ENCODE measurements around the gene LBX1. TPM values are rescaled to one million over a fixed set of nuclear protein-coding genes. Genes with fewer than 3 reads are reported as not detected.

Gene LBX1
- total RNA-seq, 3 donors from 2014 or later (not counting 1 experiment from before 2014, with no cell fraction given) = not detected

GRCh38 chr10:101266381-101267289 is 37.4 kb upstream of the LBX1 start:
- Histone ChIP-seq H3K27me3 (ENCODE audit: control insufficient read depth, insufficient read depth, low read length) (peaks cover 3% of the 10 kb centered on the region), H3K4me1 (ENCODE audit: control insufficient read depth, insufficient read depth, low read length) (no peaks in the 10 kb centered on the region), H3K36me3 (ENCODE audit: control insufficient read depth, insufficient read depth, low read length) (no peaks in the 10 kb centered on the region), H3K4me3 (ENCODE audit: low read length) (no peak overlapping the region), H3K27ac (ENCODE audit: low read length) (no peak overlapping the region), H3K9me3 (ENCODE audit: control insufficient read depth, insufficient read depth, low read length) (no peaks in the 10 kb centered on the region)
- H3K36me3 Mint-ChIP-seq = no peaks in the 10 kb centered on the region
- H3K4me1 Mint-ChIP-seq = no peaks in the 10 kb centered on the region
- no peak overlapping the region for H3K4me3 Mint-ChIP-seq
- no peak for TF ChIP-seq CTCF (IDR thresholded peaks at IDR 0.05)
- DNase-seq (no peak), ATAC-seq (no peak)
- peaks cover 26 to 32% of the 10 kb centered on the region in 2 donors for H3K27me3 Mint-ChIP-seq (ENCODE audit: low read depth in 2 of 2)
- H3K9me3 Mint-ChIP-seq = no peaks in the 10 kb centered on the region
- intact Hi-C loops (cut with micrococcal nuclease) = no loop called here
- WGBS (ENCODE audit: insufficient coverage) = 93% methylated on average over 12 of the region's 13 CpGs
- no peak overlapping the region for H3K27ac Mint-ChIP-seq

GRCh38 chr10:101263150-101263752 is 34.0 kb upstream of the LBX1 start:
- H3K27ac Mint-ChIP-seq = no peak overlapping the region
- H3K27me3 Mint-ChIP-seq (ENCODE audit: low read depth in 2 of 2) = peaks cover 27 to 36% of the 10 kb centered on the region in 2 donors
- no peaks in the 10 kb centered on the region for H3K36me3 Mint-ChIP-seq
- Histone ChIP-seq H3K27ac (ENCODE audit: low read length) (no peak overlapping the region), H3K4me1 (ENCODE audit: control insufficient read depth, insufficient read depth, low read length) (no peaks in the 10 kb centered on the region), H3K9me3 (ENCODE audit: control insufficient read depth, insufficient read depth, low read length) (peaks cover 2% of the 10 kb centered on the region), H3K36me3 (ENCODE audit: control insufficient read depth, insufficient read depth, low read length) (no peaks in the 10 kb centered on the region), H3K4me3 (ENCODE audit: low read length) (no peak overlapping the region), H3K27me3 (ENCODE audit: control insufficient read depth, insufficient read depth, low read length) (peaks cover 9% of the 10 kb centered on the region)
- no peaks in the 10 kb centered on the region for H3K4me1 Mint-ChIP-seq
- intact Hi-C loops (cut with micrococcal nuclease) = no loop called here
- 87% methylated on average over 8 of the region's 11 CpGs for WGBS (ENCODE audit: insufficient coverage)
- no peak for TF ChIP-seq CTCF (IDR thresholded peaks at IDR 0.05)
- H3K4me3 Mint-ChIP-seq = no peak overlapping the region
- H3K9me3 Mint-ChIP-seq = no peaks in the 10 kb centered on the region
- ATAC-seq (no peak), DNase-seq (no peak)

GRCh38 chr10:101262147-101262546 is 32.9 kb upstream of the LBX1 start:
- intact Hi-C loops (cut with micrococcal nuclease) = no loop called here
- Histone ChIP-seq H3K4me1 (ENCODE audit: control insufficient read depth, insufficient read depth, low read length) (no peaks in the 10 kb centered on the region), H3K36me3 (ENCODE audit: control insufficient read depth, insufficient read depth, low read length) (no peaks in the 10 kb centered on the region), H3K27me3 (ENCODE audit: control insufficient read depth, insufficient read depth, low read length) (peaks cover 9% of the 10 kb centered on the region), H3K27ac (ENCODE audit: low read length) (no peak overlapping the region), H3K9me3 (ENCODE audit: control insufficient read depth, insufficient read depth, low read length) (peaks cover 5% of the 10 kb centered on the region), H3K4me3 (ENCODE audit: low read length) (no peak overlapping the region)
- 85% methylated on average over 9 of the region's 9 CpGs for WGBS (ENCODE audit: insufficient coverage)
- ATAC-seq = peak in 1 of 3 donors; percentile 42
- peaks cover 32 to 41% of the 10 kb centered on the region in 2 donors for H3K27me3 Mint-ChIP-seq (ENCODE audit: low read depth in 2 of 2)
- H3K36me3 Mint-ChIP-seq = no peaks in the 10 kb centered on the region
- DNase-seq = no peak
- TF ChIP-seq CTCF (IDR thresholded peaks at IDR 0.05) = no peak
- no peak overlapping the region for H3K27ac Mint-ChIP-seq
- no peaks in the 10 kb centered on the region for H3K4me1 Mint-ChIP-seq
- H3K4me3 Mint-ChIP-seq = no peak overlapping the region
- no peaks in the 10 kb centered on the region for H3K9me3 Mint-ChIP-seq
